HL-60 (cell line): ENCODE results near the gene KIAA0319L.

Source experiments
- GABPA ChIP-seq: IDR thresholded peaks from 2 replicates; pipeline ENCODE4 v1.6.1; 2012; ENCODE audit warnings: low read depth
- POLR2AphosphoS5 ChIP-seq: IDR thresholded peaks from 2 replicates; pipeline ENCODE4 v1.6.1; 2012; ENCODE audit warnings: low read depth
- TF ChIP-seq, protein P1 (sequence below): IDR thresholded peaks from one replicate; pipeline ENCODE4 v1.5.1; 2011; ENCODE audit warnings: low read length, control low read depth, inconsistent platforms; ENCODE audit not compliant: insufficient read depth
- TF ChIP-seq, protein P2 (sequence below): IDR thresholded peaks from 2 replicates; pipeline ENCODE4 v1.6.1; 2012; ENCODE audit warnings: low read depth; ENCODE audit not compliant: insufficient replicate concordance

DNA sequence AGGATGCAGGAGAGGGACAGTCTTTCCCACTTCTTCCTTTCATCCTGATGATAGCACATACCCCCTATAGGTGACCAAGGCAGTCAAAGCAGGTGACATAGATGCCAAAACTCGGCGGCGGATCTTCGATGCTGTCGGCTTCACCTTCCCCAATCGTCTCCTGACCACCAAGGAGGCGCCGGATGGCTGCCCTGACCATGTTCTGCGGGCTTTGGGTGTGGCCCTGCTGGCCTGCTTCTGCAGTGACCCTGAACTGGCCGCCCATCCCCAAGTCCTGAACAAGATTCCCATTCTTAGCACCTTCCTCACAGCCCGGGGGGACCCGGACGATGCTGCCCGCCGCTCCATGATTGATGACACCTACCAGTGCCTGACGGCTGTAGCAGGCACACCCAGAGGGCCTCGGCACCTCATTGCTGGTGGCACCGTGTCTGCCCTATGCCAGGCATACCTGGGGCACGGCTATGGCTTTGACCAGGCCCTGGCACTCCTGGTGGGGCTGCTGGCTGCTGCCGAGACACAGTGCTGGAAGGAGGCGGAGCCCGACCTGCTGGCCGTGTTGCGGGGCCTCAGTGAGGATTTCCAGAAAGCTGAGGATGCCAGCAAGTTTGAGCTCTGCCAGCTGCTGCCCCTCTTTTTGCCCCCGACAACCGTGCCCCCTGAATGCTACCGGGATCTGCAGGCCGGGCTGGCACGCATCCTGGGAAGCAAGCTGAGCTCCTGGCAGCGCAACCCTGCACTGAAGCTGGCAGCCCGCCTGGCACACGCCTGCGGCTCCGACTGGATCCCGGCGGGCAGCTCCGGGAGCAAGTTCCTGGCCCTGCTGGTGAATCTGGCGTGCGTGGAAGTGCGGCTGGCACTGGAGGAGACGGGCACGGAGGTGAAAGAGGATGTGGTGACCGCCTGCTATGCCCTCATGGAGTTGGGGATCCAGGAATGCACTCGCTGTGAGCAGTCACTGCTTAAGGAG, 3.3 kb upstream of the KIAA0319L start:
- TF ChIP-seq, protein P1, sequence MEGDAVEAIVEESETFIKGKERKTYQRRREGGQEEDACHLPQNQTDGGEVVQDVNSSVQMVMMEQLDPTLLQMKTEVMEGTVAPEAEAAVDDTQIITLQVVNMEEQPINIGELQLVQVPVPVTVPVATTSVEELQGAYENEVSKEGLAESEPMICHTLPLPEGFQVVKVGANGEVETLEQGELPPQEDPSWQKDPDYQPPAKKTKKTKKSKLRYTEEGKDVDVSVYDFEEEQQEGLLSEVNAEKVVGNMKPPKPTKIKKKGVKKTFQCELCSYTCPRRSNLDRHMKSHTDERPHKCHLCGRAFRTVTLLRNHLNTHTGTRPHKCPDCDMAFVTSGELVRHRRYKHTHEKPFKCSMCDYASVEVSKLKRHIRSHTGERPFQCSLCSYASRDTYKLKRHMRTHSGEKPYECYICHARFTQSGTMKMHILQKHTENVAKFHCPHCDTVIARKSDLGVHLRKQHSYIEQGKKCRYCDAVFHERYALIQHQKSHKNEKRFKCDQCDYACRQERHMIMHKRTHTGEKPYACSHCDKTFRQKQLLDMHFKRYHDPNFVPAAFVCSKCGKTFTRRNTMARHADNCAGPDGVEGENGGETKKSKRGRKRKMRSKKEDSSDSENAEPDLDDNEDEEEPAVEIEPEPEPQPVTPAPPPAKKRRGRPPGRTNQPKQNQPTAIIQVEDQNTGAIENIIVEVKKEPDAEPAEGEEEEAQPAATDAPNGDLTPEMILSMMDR = no peak
- no peak for TF ChIP-seq POLR2AphosphoS5
- TF ChIP-seq, protein P2, sequence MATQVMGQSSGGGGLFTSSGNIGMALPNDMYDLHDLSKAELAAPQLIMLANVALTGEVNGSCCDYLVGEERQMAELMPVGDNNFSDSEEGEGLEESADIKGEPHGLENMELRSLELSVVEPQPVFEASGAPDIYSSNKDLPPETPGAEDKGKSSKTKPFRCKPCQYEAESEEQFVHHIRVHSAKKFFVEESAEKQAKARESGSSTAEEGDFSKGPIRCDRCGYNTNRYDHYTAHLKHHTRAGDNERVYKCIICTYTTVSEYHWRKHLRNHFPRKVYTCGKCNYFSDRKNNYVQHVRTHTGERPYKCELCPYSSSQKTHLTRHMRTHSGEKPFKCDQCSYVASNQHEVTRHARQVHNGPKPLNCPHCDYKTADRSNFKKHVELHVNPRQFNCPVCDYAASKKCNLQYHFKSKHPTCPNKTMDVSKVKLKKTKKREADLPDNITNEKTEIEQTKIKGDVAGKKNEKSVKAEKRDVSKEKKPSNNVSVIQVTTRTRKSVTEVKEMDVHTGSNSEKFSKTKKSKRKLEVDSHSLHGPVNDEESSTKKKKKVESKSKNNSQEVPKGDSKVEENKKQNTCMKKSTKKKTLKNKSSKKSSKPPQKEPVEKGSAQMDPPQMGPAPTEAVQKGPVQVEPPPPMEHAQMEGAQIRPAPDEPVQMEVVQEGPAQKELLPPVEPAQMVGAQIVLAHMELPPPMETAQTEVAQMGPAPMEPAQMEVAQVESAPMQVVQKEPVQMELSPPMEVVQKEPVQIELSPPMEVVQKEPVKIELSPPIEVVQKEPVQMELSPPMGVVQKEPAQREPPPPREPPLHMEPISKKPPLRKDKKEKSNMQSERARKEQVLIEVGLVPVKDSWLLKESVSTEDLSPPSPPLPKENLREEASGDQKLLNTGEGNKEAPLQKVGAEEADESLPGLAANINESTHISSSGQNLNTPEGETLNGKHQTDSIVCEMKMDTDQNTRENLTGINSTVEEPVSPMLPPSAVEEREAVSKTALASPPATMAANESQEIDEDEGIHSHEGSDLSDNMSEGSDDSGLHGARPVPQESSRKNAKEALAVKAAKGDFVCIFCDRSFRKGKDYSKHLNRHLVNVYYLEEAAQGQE = no peak
- no peak for TF ChIP-seq GABPA
